DND-41 (cell line): ENCODE data around the gene SLC11A2.

ENCODE experiments used
- ATAC-seq: fragments of 200-7000 bp; cut with Tn5 transposase; 3 replicates; pipeline ENCODE4 v1.9.1; 2021; ENCODE audit warnings: low read depth; ENCODE audit not compliant: insufficient read depth
- DNase-seq: peaks from one replicate; pipeline ENCODE4 v3.0.0-alpha.2; 2020
- H2AFZ ChIP-seq: 2 replicates; pipeline ENCODE4 v1.6.0; 2012; ENCODE audit warnings: low read depth, low read length
- H3K27ac ChIP-seq: 2 replicates; pipeline ENCODE4 v1.5.1; 2012; ENCODE audit warnings: low read length, inconsistent platforms
- H3K27me3 ChIP-seq: fragments of 200-600 bp; sonication (generic); 2 replicates; pipeline ENCODE4 v1.6.0; 2012; ENCODE audit warnings: low read length, mild to moderate bottlenecking, inconsistent platforms; ENCODE audit not compliant: insufficient read depth, poor library complexity
- H3K36me3 ChIP-seq: 2 replicates; pipeline ENCODE4 v1.5.1; 2012; ENCODE audit warnings: low read length, inconsistent platforms; ENCODE audit not compliant: insufficient read depth
- H3K4me1 ChIP-seq: 2 replicates; pipeline ENCODE4 v1.5.1; 2012; ENCODE audit warnings: mild to moderate bottlenecking, low read length; ENCODE audit not compliant: insufficient read depth
- H3K4me2 ChIP-seq: 2 replicates; pipeline ENCODE4 v1.6.0; 2012; ENCODE audit warnings: mild to moderate bottlenecking, moderate library complexity, low read length, inconsistent platforms; ENCODE audit not compliant: insufficient read depth
- H3K4me3 ChIP-seq, 2 experiments: fragments of 200-600 bp in 1 of 2; shearing (Covaris generic) in 1 of 2; 2 replicates each; pipeline ENCODE4 v1.5.1; 2012 to 2016; ENCODE audit warnings: inconsistent platforms in 2 of 2, low read length in 2 of 2, mild to moderate bottlenecking in 2 of 2, low read depth in 1 of 2, moderate library complexity in 1 of 2
- H3K79me2 ChIP-seq: 2 replicates; pipeline ENCODE4 v1.6.0; 2012; ENCODE audit warnings: low read length, inconsistent platforms; ENCODE audit not compliant: insufficient read depth
- H3K9ac ChIP-seq: 2 replicates; pipeline ENCODE4 v1.6.0; 2012; ENCODE audit warnings: low read depth, mild to moderate bottlenecking, inconsistent platforms, low read length, moderate library complexity
- H3K9me3 ChIP-seq: 2 replicates; pipeline ENCODE4 v1.5.1; 2012; ENCODE audit warnings: low read length, moderate library complexity, mild to moderate bottlenecking, inconsistent platforms; ENCODE audit not compliant: insufficient read depth, severe bottlenecking
- H4K20me1 ChIP-seq: 2 replicates; pipeline ENCODE4 v1.6.0; 2012; ENCODE audit warnings: low read length; ENCODE audit not compliant: insufficient read depth
- CTCF ChIP-seq: IDR thresholded peaks from 2 replicates; pipeline ENCODE4 v1.5.1; 2012; ENCODE audit warnings: borderline replicate concordance, low read length, moderate library complexity, mild to moderate bottlenecking; ENCODE audit not compliant: poor library complexity, severe bottlenecking; ENCODE audit errors: extremely low read depth
- EZH2 ChIP-seq: IDR thresholded peaks from 3 replicates; pipeline ENCODE4 v1.6.1; 2012; ENCODE audit warnings: borderline replicate concordance, low read depth, mild to moderate bottlenecking, moderate library complexity, low read length, inconsistent platforms; ENCODE audit not compliant: severe bottlenecking

The SLC11A2 gene

GRCh38 chr12:51009056-51009440 is 17.1 kb downstream of the SLC11A2 start:
- H3K4me2 ChIP-seq = 0 out of 2 replicates have a peak overlapping the region, but pooled peaks have one; percentile 34
- TF ChIP-seq CTCF (no peak), EZH2 (no peak)
- H3K9me3 ChIP-seq = no peaks in the 10 kb centered on the region
- peak overlapping the region; percentile 21; the same call in 1 of the 2 replicates for H3K9ac ChIP-seq
- DNase-seq = peak; percentile 74
- no peak overlapping the region for H3K4me3 ChIP-seq
- peaks cover 19% of the 10 kb centered on the region; the same call in 1 of the 2 replicates for H4K20me1 ChIP-seq
- ATAC-seq = peak; percentile 100
- H2AFZ ChIP-seq = no peak overlapping the region
- H3K36me3 ChIP-seq = peaks cover 44% of the 10 kb centered on the region
- H3K79me2 ChIP-seq = peaks cover 68% of the 10 kb centered on the region
- H3K4me1 ChIP-seq = peaks cover 10% of the 10 kb centered on the region
- no peaks in the 10 kb centered on the region for H3K27me3 ChIP-seq
- peak overlapping the region; percentile 45 for H3K27ac ChIP-seq

GRCh38 chr12:51008329-51009055 is 17.7 kb downstream of the SLC11A2 start:
- Histone ChIP-seq H3K36me3 (peaks cover 44% of the 10 kb centered on the region), H3K9ac (peak overlapping the region; percentile 21; the same call in 1 of the 2 replicates), H3K27me3 (no peaks in the 10 kb centered on the region), H3K4me3 (no peak overlapping the region), H3K4me2 (no peak overlapping the region), H2AFZ (no peak overlapping the region), H3K27ac (peak overlapping the region; percentile 45; the same call in 1 of the 2 replicates), H3K9me3 (no peaks in the 10 kb centered on the region), H3K4me1 (peaks cover 10% of the 10 kb centered on the region), H4K20me1 (peaks cover 19% of the 10 kb centered on the region; the same call in 1 of the 2 replicates), H3K79me2 (peaks cover 64% of the 10 kb centered on the region)
- TF ChIP-seq EZH2 (no peak), CTCF (no peak)
- DNase-seq = no peak
- no peak for ATAC-seq

GRCh38 chr12:51005671-51006070 is 20.5 kb downstream of the SLC11A2 start:
- Histone ChIP-seq H3K79me2 (peaks cover 41% of the 10 kb centered on the region), H3K27me3 (no peaks in the 10 kb centered on the region), H3K9me3 (no peaks in the 10 kb centered on the region), H2AFZ (no peak overlapping the region), H3K36me3 (peaks cover 65% of the 10 kb centered on the region), H3K9ac (no peak overlapping the region), H4K20me1 (peaks cover 7% of the 10 kb centered on the region; the same call in 1 of the 2 replicates), H3K27ac (no peak overlapping the region), H3K4me2 (no peak overlapping the region), H3K4me3 (no peak overlapping the region), H3K4me1 (peaks cover 10% of the 10 kb centered on the region)
- no peak for TF ChIP-seq EZH2
- TF ChIP-seq CTCF = no peak
- DNase-seq = no peak
- ATAC-seq = no peak
